K562 (cell line): ENCODE data around the gene FBXO46. TPM values are rescaled to one million over a fixed set of nuclear protein-coding genes. Genes with fewer than 3 reads are reported as not detected.
"Not testable (repeated sequence)": the region's sequence is repeated elsewhere in the genome, so short reads cannot be mapped to it uniquely, and the experiment has no call there.

ENCODE experiments used
- ATAC-seq: fragments of 200-7000 bp; cut with Tn5 transposase; 3 replicates; pipeline ENCODE4 v1.9.1; 2020; ENCODE audit warnings: moderate library complexity
- BruUV-seq: library from RNA; stranded (reverse); fragments of 400-500 nt; replicated peaks from 2 replicates; lab custom pipeline; 2021; lab: Mats Ljungman, UMichigan
- CTCF ChIA-PET: fragments of 300-600 bp; formaldehyde crosslinking; extraction: SDS; loops from one replicate; lab custom pipeline; 2021; ENCODE audit warnings: low intra/inter-chr PET ratio; lab: Yijun Ruan, JAX
- POLR2A ChIA-PET: fragments of 300-600, 350-650 bp; sonication (Branson Sonifier 250); formaldehyde crosslinking; extraction: SDS; loops from one replicate; lab custom pipeline; 2021; ENCODE audit warnings: antibody characterized with exemption, inconsistent platforms; lab: Yijun Ruan, JAX
- DNase-seq, 4 experiments: peaks; one replicate each; pipeline versions ENCODE4 v3.0.0 to v3.0.0-alpha.2; 2011 to 2018; ENCODE audit warnings: low spot score in 3 of 4, mixed read lengths in 3 of 4; ENCODE audit errors: extremely low read depth in 1 of 4
- FAIRE-seq: peaks from 2 replicates; lab custom pipeline; 2011; peaks lifted over from hg19 to GRCh38; lab: Jason Lieb, UNC
- H2AFZ ChIP-seq: 2 replicates; pipeline ENCODE4 v1.6.0; 2011; ENCODE audit warnings: low read depth, low read length, control low read depth, inconsistent platforms
- H3K27ac ChIP-seq: fragments of 200-600 bp; 3 replicates; pipeline ENCODE4 v1.8.0; 2011; ENCODE audit warnings: low read depth, mild to moderate bottlenecking, control low read depth, inconsistent platforms, low read length, moderate library complexity, mixed read lengths; ENCODE audit errors: extremely low read depth
- H3K27me3 ChIP-seq, 2 experiments: fragments of 300-600 bp in 1 of 2; 2 replicates in 1 of 2; 3 replicates in 1 of 2; pipeline versions ENCODE4 v1.6.0 to v1.8.0; 2011; ENCODE audit warnings: inconsistent platforms in 2 of 2, low read length in 2 of 2, mild to moderate bottlenecking in 1 of 2, mixed read lengths in 1 of 2, moderate library complexity in 1 of 2; ENCODE audit not compliant: control insufficient read depth in 2 of 2, insufficient read depth in 2 of 2
- H3K36me3 ChIP-seq: fragments of 300-600 bp; 3 replicates; pipeline ENCODE4 v1.8.0; 2011; ENCODE audit warnings: mild to moderate bottlenecking, low read length, inconsistent platforms; ENCODE audit not compliant: control insufficient read depth, insufficient read depth
- H3K4me1 ChIP-seq, 2 experiments: fragments of 200-600 bp in 1 of 2; replicated peaks in 1 of 2; 2 replicates in 1 of 2; 3 replicates in 1 of 2; pipeline versions ENCODE4 v1.5.1 to v1.8.0; 2011; ENCODE audit warnings: inconsistent platforms in 2 of 2, low read length in 2 of 2, mild to moderate bottlenecking in 1 of 2, mixed read lengths in 1 of 2, moderate library complexity in 1 of 2; ENCODE audit not compliant: control insufficient read depth in 2 of 2, insufficient read depth in 2 of 2
- H3K4me2 ChIP-seq: 2 replicates; pipeline ENCODE4 v1.6.1; 2011; ENCODE audit warnings: low read length, control low read depth, inconsistent platforms, mixed read lengths; ENCODE audit not compliant: insufficient read depth
- H3K4me3 ChIP-seq: fragments of 200-600 bp; sonication (generic), shearing (Covaris generic); 2 replicates; pipeline ENCODE4 v1.5.1; 2016; ENCODE audit warnings: control low read depth, inconsistent platforms
- H3K79me2 ChIP-seq: fragments of 200-600 bp; 3 replicates; pipeline ENCODE4 v1.8.0; 2011; ENCODE audit warnings: low read length, inconsistent platforms; ENCODE audit not compliant: control insufficient read depth, insufficient read depth
- H3K9ac ChIP-seq, 2 experiments: 2 replicates each; pipeline versions ENCODE4 v1.6.0 to v1.6.1; 2011; ENCODE audit warnings: low read depth in 2 of 2, low read length in 2 of 2, control low read depth in 1 of 2, inconsistent platforms in 1 of 2, mild to moderate bottlenecking in 1 of 2, mixed read lengths in 1 of 2; ENCODE audit not compliant: insufficient read depth in 1 of 2
- H3K9me1 ChIP-seq: one replicate; pipeline ENCODE4 v1.6.0; 2011; ENCODE audit warnings: inconsistent platforms, mild to moderate bottlenecking, low read length, moderate library complexity; ENCODE audit not compliant: control insufficient read depth, insufficient read depth
- H3K9me3 ChIP-seq: replicated peaks from 2 replicates; pipeline ENCODE4 v1.5.1; 2011; ENCODE audit warnings: low read depth, low read length, inconsistent platforms; ENCODE audit not compliant: control insufficient read depth, insufficient read depth
- H4K20me1 ChIP-seq: replicated peaks from 2 replicates; pipeline ENCODE4 v1.6.1; 2011; ENCODE audit warnings: low read length, inconsistent platforms, mixed read lengths; ENCODE audit not compliant: control insufficient read depth, insufficient read depth
- ATF3 ChIP-seq, 2 experiments: fragments of 450-650 bp in 1 of 2; sonication (generic) in 1 of 2; formaldehyde crosslinking in 1 of 2; IDR thresholded peaks in 1 of 2; conservative IDR thresholded peaks in 1 of 2; 2 replicates each; pipeline versions ENCODE4 v1.6.1 to v1.8.1; 2016 to 2023; ENCODE audit warnings: mild to moderate bottlenecking in 2 of 2, moderate library complexity in 2 of 2, inconsistent platforms in 1 of 2, missing genetic modification reagents in 1 of 2
- CEBPB ChIP-seq: fragments of 450-650 bp; IDR thresholded peaks from 2 replicates; pipeline ENCODE4 v1.6.1; 2016; ENCODE audit warnings: missing genetic modification characterization, missing compliant biosample characterization
- CEBPG ChIP-seq, 3 experiments: fragments of 200-800 bp in 1 of 3; sonication (Bioruptor generic) in 1 of 3; sonication (generic) in 1 of 3; formaldehyde crosslinking in 1 of 3; IDR thresholded peaks in 2 of 3; conservative IDR thresholded peaks in 1 of 3; 2 replicates each; pipeline versions ENCODE4 v1.6.1 to v1.8.0; 2016 to 2022; ENCODE audit warnings: missing compliant biosample characterization in 2 of 3, missing genetic modification characterization in 2 of 3, mild to moderate bottlenecking in 1 of 3, missing genetic modification reagents in 1 of 3
- FOSL1 ChIP-seq: fragments of 200-800 bp; sonication (Bioruptor generic); conservative IDR thresholded peaks from 2 replicates; pipeline ENCODE4 v1.6.1; 2016; ENCODE audit warnings: missing genetic modification characterization, missing compliant biosample characterization
- HDAC2 ChIP-seq: fragments of 450-650 bp; IDR thresholded peaks from 2 replicates; pipeline ENCODE4 v1.6.1; 2016; ENCODE audit warnings: mild to moderate bottlenecking
- IRF9 ChIP-seq: fragments of 450-650 bp; IDR thresholded peaks from 2 replicates; pipeline ENCODE4 v1.6.1; 2016; ENCODE audit warnings: missing biosample characterization, missing genetic modification characterization
- JUND ChIP-seq, 2 experiments: IDR thresholded peaks; 2 replicates in 1 of 2; 3 replicates in 1 of 2; pipeline ENCODE4 v1.6.1; 2011; ENCODE audit warnings: borderline replicate concordance in 2 of 2, low read depth in 2 of 2, low read length in 2 of 2, improper control_type of control experiment in 1 of 2, missing biosample characterization in 1 of 2, missing genetic modification characterization in 1 of 2, missing genetic modification reagents in 1 of 2
- KDM1A ChIP-seq, 2 experiments: fragments of 450-650 bp; IDR thresholded peaks; 2 replicates each; pipeline ENCODE4 v1.6.1; 2016; ENCODE audit warnings: mild to moderate bottlenecking in 2 of 2
- MAX ChIP-seq: sonication (generic); formaldehyde crosslinking; IDR thresholded peaks from 2 replicates; pipeline ENCODE4 v1.9.0; 2022; ENCODE audit warnings: mild to moderate bottlenecking, missing genetic modification reagents
- RBFOX2 ChIP-seq: fragments of 200-400 bp; formaldehyde crosslinking; IDR thresholded peaks from 2 replicates; pipeline ENCODE4 v1.6.1; 2017; ENCODE audit warnings: low read depth, mild to moderate bottlenecking, low read length, moderate library complexity
- TEAD1 ChIP-seq, 2 experiments: fragments of 450-650 bp in 1 of 2; sonication (generic) in 1 of 2; formaldehyde crosslinking; IDR thresholded peaks; 2 replicates each; pipeline versions ENCODE4 v1.4.0 to v1.8.0; 2020 to 2022; ENCODE audit warnings: mild to moderate bottlenecking in 2 of 2, missing genetic modification reagents in 1 of 2
- ZBTB33 ChIP-seq: sonication (generic); formaldehyde crosslinking; IDR thresholded peaks from 2 replicates; pipeline ENCODE4 v1.8.1; 2023; ENCODE audit warnings: mild to moderate bottlenecking, missing genetic modification reagents
- ZNF121 ChIP-seq: sonication (generic); formaldehyde crosslinking; conservative IDR thresholded peaks from 2 replicates; pipeline ENCODE4 v1.8.0; 2022; ENCODE audit warnings: missing genetic modification reagents
- ZNF384 ChIP-seq: IDR thresholded peaks from 2 replicates; pipeline ENCODE4 v1.6.1; 2012; ENCODE audit warnings: low read depth, low read length, improper control_type of control experiment
- WGBS: fragments of 100-300 bp; shearing (Covaris generic); methylation state at CpG from one replicate; pipeline ENCODE4 v1.1.6; 2016; ENCODE audit warnings: low coverage, mixed read lengths; ENCODE audit not compliant: insufficient coverage; ENCODE audit errors: missing lambda C conversion rate; 5-methylcytosine and 5-hydroxymethylcytosine counted together
- in situ Hi-C: fragments of 300-500 bp; cut with MboI; formaldehyde crosslinking; loops from 4 replicates; pipeline ENCODE4 v1.15.0; 2018; ENCODE audit warnings: inconsistent platforms, mixed read lengths
- intact Hi-C: fragments of 100-400 bp; cut with micrococcal nuclease; formaldehyde crosslinking; loops from 2 replicates; pipeline ENCODE4 v1.14.2; 2022
- polyA plus RNA-seq, 8 experiments: library from polyadenylated mRNA; depleted of rRNA in 4 of 8; stranded (reverse) in 5 of 8; unstranded in 3 of 8; fragments of >200 nt; fragmentation: Nextera tagmentation in 2 of 8; fragmentation: Illumina TruSeq in 1 of 8; extraction: Ambion mirVana in 2 of 8; extraction: Trizol in 1 of 8; gene quantifications; 2 replicates each; pipeline versions ENCODE4 v1.2.1 to v1.2.3, GENCODE V29; 2011 to 2014; ENCODE audit warnings: inconsistent platforms in 1 of 8, missing spikeins in 1 of 8
- total RNA-seq, 7 experiments: library from RNA; depleted of rRNA in 6 of 7; stranded (reverse); fragments of >200 nt in 6 of 7; fragmentation: Illumina TruSeq in 2 of 7; extraction: Trizol in 2 of 7; gene quantifications; 2 replicates each; pipeline versions ENCODE4 v1.2.1 to v1.2.3, GENCODE V29; 2011 to 2021; ENCODE audit warnings: low replicate concordance in 1 of 7

Gene FBXO46
- total and polyA plus RNA-seq, 9 of the 15 experiments (the other 6 are each of a cell fraction or from before 2014, with no cell fraction given) = 1.5 to 36.1 (median 7.3) TPM

GRCh38 chr19:45728683-45729082, 2.0 kb downstream of the FBXO46 start:
- CTCF ChIA-PET = interaction anchor here (0.6 kb wide), 1 partner anchor 553 kb away, joined by 3 read pairs; no protein-coding TSS in a partner anchor
- DNase-seq; H2AFZ ChIP-seq; in situ Hi-C loops; H3K9me3 ChIP-seq; intact Hi-C loops; H3K27ac ChIP-seq; FAIRE-seq; ATAC-seq; H3K4me3 ChIP-seq; H3K9ac ChIP-seq; BruUV-seq; H3K4me2 ChIP-seq; POLR2A ChIA-PET; H3K27me3 ChIP-seq; H3K9me1 ChIP-seq; H4K20me1 ChIP-seq; TF ChIP-seq JUND (tag; IDR thresholded peaks at IDR 0.05; ENCODE audit: borderline replicate concordance, low read depth, low read length): not testable (repeated sequence)
- peak; percentile 84 for TF ChIP-seq ATF3 (IDR thresholded peaks at IDR 0.05)
- 0 out of 2 replicates have a peak, but pooled peaks have one; percentile 58 for TF ChIP-seq ATF3 (CRISPR knock-in tag; conservative IDR thresholded peaks at IDR 0.05)
- TF ChIP-seq IRF9 = 0 out of 2 replicates have a peak, but pooled peaks have one; percentile 27
- TF ChIP-seq CEBPG (CRISPR knock-in tag; IDR thresholded peaks at IDR 0.05) = peak; percentile 70; the same call in 1 of the 2 replicates
- 0 out of 4 replicates have a peak, but pooled peaks of 1 of the 2 experiments have one; percentile 19 for TF ChIP-seq CEBPG (tag; conservative IDR thresholded peaks at IDR 0.05 in 1 of 2, IDR thresholded peaks at IDR 0.05 in 1 of 2)
- TF ChIP-seq JUND (IDR thresholded peaks at IDR 0.05; ENCODE audit: borderline replicate concordance, low read depth, low read length) = peak; percentile 47
- 0 out of 2 replicates have a peak, but pooled peaks have one; percentile 17 for TF ChIP-seq HDAC2
- peak; percentile 96 for TF ChIP-seq ZNF121 (CRISPR knock-in tag)
- TF ChIP-seq CEBPB (tag) = peak; percentile 79
- TF ChIP-seq ZNF384 = 0 out of 2 replicates have a peak, but pooled peaks have one; percentile 28
- peak; percentile 98 for TF ChIP-seq ZBTB33 (CRISPR knock-in tag)
- TF ChIP-seq KDM1A (IDR thresholded peaks at IDR 0.05) = peak; percentile 46 to 52; a peak in 2 of 4 replicates
- TF ChIP-seq RBFOX2 = 0 out of 2 replicates have a peak, but pooled peaks have one; percentile 15
- TF ChIP-seq FOSL1 = peak; percentile 58; the same call in 1 of the 2 replicates
- 0 out of 2 replicates have a peak, but pooled peaks have one; percentile 15 for TF ChIP-seq MAX (CRISPR knock-in tag)
- peak in 1 of 2 experiments; percentile 88; a peak in 2 of 4 replicates for TF ChIP-seq TEAD1 (CRISPR knock-in tag; IDR thresholded peaks at IDR 0.05)
- Histone ChIP-seq H3K79me2 (peaks cover 69% of the 10 kb centered on the region), H3K36me3 (peaks cover 14% of the 10 kb centered on the region; the same call in 1 of the 3 replicates), H3K4me1 (peaks cover 13 to 38% of the 10 kb centered on the region in 2 experiments)
- 88% methylated on average over 18 of the region's 18 CpGs for WGBS
